Activated CD8-positive, alpha-beta memory T cell treated with anti-CD3 and anti-CD28 coated beads, Interleukin-2, amount 10 ng/mL, durations not matched to agents 7 days and 5 days (primary cell): Measurements from ENCODE around the gene UBR2. TPM values are rescaled to one million over a fixed set of nuclear protein-coding genes. Genes with fewer than 3 reads are reported as not detected.

Experiments
- ATAC-seq: fragments of 150-1000 bp; cut with Tn5 transposase; one replicate; pipeline ENCODE4 v1.10.0; 2021; ENCODE audit warnings: moderate library complexity
- CTCF ChIA-PET: fragments of 350-600 bp; sonication (Branson Sonifier 250); formaldehyde crosslinking; loops from one replicate; lab custom pipeline; 2021; ENCODE audit warnings: antibody characterized with exemption; lab: Charles Lee
- DNase-seq: peaks from one replicate; pipeline ENCODE4 v3.0.0-alpha.2; 2020
- H3K27ac Mint-ChIP-seq: one replicate; pipeline ENCODE4 v1.8.0; 2021; ENCODE audit warnings: mild to moderate bottlenecking, mixed read lengths
- H3K27me3 Mint-ChIP-seq: one replicate; pipeline ENCODE4 v1.8.0; 2021; ENCODE audit warnings: mixed read lengths
- H3K36me3 Mint-ChIP-seq: one replicate; pipeline ENCODE4 v1.8.0; 2021; ENCODE audit warnings: mild to moderate bottlenecking, mixed read lengths
- H3K4me1 Mint-ChIP-seq: one replicate; pipeline ENCODE4 v1.8.0; 2021; ENCODE audit warnings: mixed read lengths
- H3K4me3 Mint-ChIP-seq: one replicate; pipeline ENCODE4 v1.8.0; 2021; ENCODE audit warnings: mild to moderate bottlenecking, moderate library complexity, mixed read lengths
- H3K9me3 Mint-ChIP-seq: one replicate; pipeline ENCODE4 v1.8.0; 2022; ENCODE audit warnings: low read depth, mixed read lengths
- total RNA-seq, 2 experiments: library from RNA; stranded (reverse); gene quantifications; one replicate each; pipeline ENCODE4 v1.2.3, GENCODE V29; 2021

UBR2 gene
- 10 to 100 TPM; 27.5 to 32.3 TPM for total RNA-seq

GRCh38 chr6:42563697-42564505 lies at the start of gene UBR2:
Gene UBR2, plus strand, starts transcription at chr6:42564029. Its CDS starts 291 bp downstream, at chr6:42564320.
- H3K36me3 Mint-ChIP-seq: peaks cover 22% of the 10 kb centered on the region
- H3K4me3 Mint-ChIP-seq: peak within 1 kb of the TSS; percentile 93
- CTCF ChIA-PET: interaction anchor here (0.7 to 5.5 kb wide), 21 partner anchors 9 to 776 kb away, joined by 3 to 38 read pairs (median 5); partner anchors contain the start of genes BYSL, MED20, RPL7L1 and TAF8
- DNase-seq (peak; percentile 98), ATAC-seq (peak; percentile 95)
- peaks cover 3% of the 10 kb centered on the region for H3K27me3 Mint-ChIP-seq
- H3K4me1 Mint-ChIP-seq: peaks cover 27% of the 10 kb centered on the region
- H3K27ac Mint-ChIP-seq: peak within 1 kb of the TSS; percentile 88
- no peaks in the 10 kb centered on the region for H3K9me3 Mint-ChIP-seq

GRCh38 chr6:42514745-42515144 lies 49.1 kb upstream of the UBR2 start:
- CTCF ChIA-PET: no interaction called here
- ATAC-seq (no peak), DNase-seq (no peak)
- Mint-ChIP-seq H3K36me3 (peaks cover under 1% of the 10 kb centered on the region), H3K27ac (no peak overlapping the region), H3K4me1 (peaks cover 1% of the 10 kb centered on the region), H3K4me3 (no peak overlapping the region), H3K27me3 (no peaks in the 10 kb centered on the region), H3K9me3 (peaks cover 2% of the 10 kb centered on the region)

- peaks cover 2% of the 10 kb centered on the region for H3K36me3 Mint-ChIP-seq
- no peak for DNase-seq
- CTCF ChIA-PET: interaction anchor here (0.9 kb wide), 1 partner anchor 12 kb away, joined by 3 read pairs; no protein-coding TSS in a partner anchor
- no peak overlapping the region for H3K4me3 Mint-ChIP-seq
- peaks cover 4% of the 10 kb centered on the region for H3K9me3 Mint-ChIP-seq
- peaks cover 13% of the 10 kb centered on the region for H3K4me1 Mint-ChIP-seq
- ATAC-seq: no peak
- H3K27ac Mint-ChIP-seq: no peak overlapping the region
- no peaks in the 10 kb centered on the region for H3K27me3 Mint-ChIP-seq
Measured at GRCh38 chr6:42519779-42520178, 44.0 kb upstream of the UBR2 start.

GRCh38 chr6:42520786-42521607 lies 42.8 kb upstream of the UBR2 start:
- Mint-ChIP-seq H3K27me3 (no peaks in the 10 kb centered on the region), H3K4me3 (no peak overlapping the region), H3K36me3 (peaks cover 2% of the 10 kb centered on the region), H3K27ac (no peak overlapping the region), H3K4me1 (peaks cover 13% of the 10 kb centered on the region), H3K9me3 (peaks cover 4% of the 10 kb centered on the region)
- DNase-seq (no peak), ATAC-seq (peak; percentile 65)
- CTCF ChIA-PET: interaction anchor here (0.7 to 2.3 kb wide), 4 partner anchors 11 to 37 kb away, joined by 3 to 9 read pairs (median 5); no protein-coding TSS in a partner anchor

GRCh38 chr6:42522036-42522435 lies 41.8 kb upstream of the UBR2 start:
- H3K9me3 Mint-ChIP-seq: peaks cover 4% of the 10 kb centered on the region
- no peak overlapping the region for H3K27ac Mint-ChIP-seq
- DNase-seq: no peak
- CTCF ChIA-PET: interaction anchor here (1.6 to 2.3 kb wide), 2 partner anchors 10 to 25 kb away, joined by 7 to 9 read pairs; no protein-coding TSS in a partner anchor
- no peak for ATAC-seq
- H3K36me3 Mint-ChIP-seq: peaks cover 2% of the 10 kb centered on the region
- H3K4me3 Mint-ChIP-seq: no peak overlapping the region
- no peaks in the 10 kb centered on the region for H3K27me3 Mint-ChIP-seq
- H3K4me1 Mint-ChIP-seq: peaks cover 13% of the 10 kb centered on the region

- CTCF ChIA-PET: interaction anchor here (2.3 kb wide), 1 partner anchor 9 kb away, joined by 9 read pairs; no protein-coding TSS in a partner anchor
- Mint-ChIP-seq H3K4me3 (no peak overlapping the region), H3K36me3 (peaks cover 2% of the 10 kb centered on the region), H3K4me1 (peaks cover 13% of the 10 kb centered on the region), H3K27ac (no peak overlapping the region), H3K9me3 (peaks cover 4% of the 10 kb centered on the region), H3K27me3 (no peaks in the 10 kb centered on the region)
- no peak for DNase-seq
- no peak for ATAC-seq
Measured at GRCh38 chr6:42522942-42523814, 40.7 kb upstream of the UBR2 start.

GRCh38 chr6:42525206-42525605 lies 38.6 kb upstream of the UBR2 start:
- Mint-ChIP-seq H3K27me3 (no peaks in the 10 kb centered on the region), H3K9me3 (no peaks in the 10 kb centered on the region), H3K4me3 (no peak overlapping the region), H3K4me1 (peaks cover 13% of the 10 kb centered on the region), H3K36me3 (no peaks in the 10 kb centered on the region), H3K27ac (no peak overlapping the region)
- CTCF ChIA-PET: no interaction called here
- no peak for ATAC-seq
- no peak for DNase-seq

GRCh38 chr6:42526616-42527015 lies 37.2 kb upstream of the UBR2 start:
- H3K4me1 Mint-ChIP-seq: peaks cover 6% of the 10 kb centered on the region
- no peak for DNase-seq
- H3K4me3 Mint-ChIP-seq: no peak overlapping the region
- no peaks in the 10 kb centered on the region for H3K9me3 Mint-ChIP-seq
- CTCF ChIA-PET: interaction anchor here (1.0 kb wide), 2 partner anchors 10 to 21 kb away, joined by 3 read pairs; no protein-coding TSS in a partner anchor
- no peaks in the 10 kb centered on the region for H3K36me3 Mint-ChIP-seq
- no peak overlapping the region for H3K27ac Mint-ChIP-seq
- ATAC-seq: no peak
- H3K27me3 Mint-ChIP-seq: no peaks in the 10 kb centered on the region

- Mint-ChIP-seq H3K4me1 (peaks cover 2% of the 10 kb centered on the region), H3K27me3 (no peaks in the 10 kb centered on the region), H3K9me3 (no peaks in the 10 kb centered on the region), H3K36me3 (no peaks in the 10 kb centered on the region), H3K27ac (no peak overlapping the region), H3K4me3 (no peak overlapping the region)
- CTCF ChIA-PET: interaction anchor here (1.0 kb wide), 1 partner anchor 20 kb away, joined by 3 read pairs; no protein-coding TSS in a partner anchor
- DNase-seq: no peak
- no peak for ATAC-seq
Measured at GRCh38 chr6:42527204-42527603, 36.6 kb upstream of the UBR2 start.

- no peak overlapping the region for H3K27ac Mint-ChIP-seq
- H3K9me3 Mint-ChIP-seq: no peaks in the 10 kb centered on the region
Measured at GRCh38 chr6:42530296-42530695, 33.5 kb upstream of the UBR2 start.

GRCh38 chr6:42530751-42531150 lies 33.1 kb upstream of the UBR2 start:
- Mint-ChIP-seq H3K27me3 (no peaks in the 10 kb centered on the region), H3K4me1 (no peaks in the 10 kb centered on the region), H3K36me3 (no peaks in the 10 kb centered on the region), H3K9me3 (no peaks in the 10 kb centered on the region), H3K4me3 (no peak overlapping the region), H3K27ac (no peak overlapping the region)
- CTCF ChIA-PET: interaction anchor here (0.7 to 5.7 kb wide), 10 partner anchors 9 to 268 kb away, joined by 3 to 48 read pairs (median 5); no protein-coding TSS in a partner anchor
- ATAC-seq: no peak
- no peak for DNase-seq

More at GRCh38 chr6:42530296-42530695, 33.5 kb upstream of the UBR2 start:
- ATAC-seq (no peak), DNase-seq (no peak)
- CTCF ChIA-PET: interaction anchor here (0.7 to 5.7 kb wide), 3 partner anchors 12 to 21 kb away, joined by 3 to 48 read pairs (median 10); no protein-coding TSS in a partner anchor
- H3K4me3 Mint-ChIP-seq: no peak overlapping the region
- no peaks in the 10 kb centered on the region for H3K4me1 Mint-ChIP-seq
- H3K27me3 Mint-ChIP-seq: no peaks in the 10 kb centered on the region
- no peaks in the 10 kb centered on the region for H3K36me3 Mint-ChIP-seq

- CTCF ChIA-PET: interaction anchor here (0.7 to 5.7 kb wide), 32 partner anchors 10 to 689 kb away, joined by 3 to 48 read pairs (median 3); no protein-coding TSS in a partner anchor
- H3K27me3 Mint-ChIP-seq: no peaks in the 10 kb centered on the region
- H3K36me3 Mint-ChIP-seq: no peaks in the 10 kb centered on the region
- H3K4me1 Mint-ChIP-seq: no peaks in the 10 kb centered on the region
- no peaks in the 10 kb centered on the region for H3K9me3 Mint-ChIP-seq
- H3K27ac Mint-ChIP-seq: no peak overlapping the region
- H3K4me3 Mint-ChIP-seq: no peak overlapping the region
- DNase-seq (no peak), ATAC-seq (peak; percentile 67)
Measured at GRCh38 chr6:42532038-42532669, 31.7 kb upstream of the UBR2 start.
